ENCODE measurements around the gene KY.

Gene KY

DNA sequence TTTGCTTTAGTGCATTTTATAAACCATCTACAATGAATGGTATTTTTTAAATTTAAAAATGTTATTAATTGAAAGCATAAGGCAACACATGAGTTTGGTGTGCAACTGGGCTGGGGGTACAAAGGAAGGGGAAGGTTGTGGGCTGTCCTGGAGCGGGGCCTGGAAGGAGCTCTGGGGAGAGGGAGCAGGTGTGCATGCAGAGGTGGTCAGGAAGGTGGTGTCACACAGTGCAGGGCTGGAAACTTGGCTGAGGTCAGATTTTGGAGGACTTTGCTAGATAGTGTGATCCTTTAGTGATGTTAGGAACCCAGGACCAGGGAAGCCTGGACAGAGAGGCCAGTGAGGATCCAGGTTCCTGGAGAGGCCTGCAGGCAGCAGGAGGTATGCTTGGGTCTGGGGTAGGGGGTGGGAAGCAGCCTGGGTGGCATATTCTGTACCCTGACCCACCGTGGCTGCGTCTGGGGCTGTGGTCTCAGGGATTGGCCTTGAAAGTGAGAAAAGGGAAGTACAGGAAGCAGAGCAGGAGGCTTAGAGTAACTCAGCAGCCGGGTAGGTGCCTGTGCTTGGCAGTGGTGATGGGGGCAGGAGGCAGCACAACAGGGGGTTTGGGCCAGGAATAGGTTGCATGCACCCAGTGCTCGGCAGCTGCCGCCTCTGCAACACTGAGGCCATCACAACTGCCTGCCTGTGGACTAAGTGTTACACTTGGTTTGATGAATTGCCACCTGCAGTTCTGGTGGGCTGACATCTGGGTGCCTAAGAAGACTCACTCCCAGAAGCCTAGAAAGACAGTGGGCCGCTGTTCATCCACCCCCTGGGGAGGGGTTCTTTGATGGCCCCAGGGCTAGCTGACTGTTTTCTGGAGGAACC is 33.0 kb downstream of the KY start:
- no peak for DNase-seq

DNA sequence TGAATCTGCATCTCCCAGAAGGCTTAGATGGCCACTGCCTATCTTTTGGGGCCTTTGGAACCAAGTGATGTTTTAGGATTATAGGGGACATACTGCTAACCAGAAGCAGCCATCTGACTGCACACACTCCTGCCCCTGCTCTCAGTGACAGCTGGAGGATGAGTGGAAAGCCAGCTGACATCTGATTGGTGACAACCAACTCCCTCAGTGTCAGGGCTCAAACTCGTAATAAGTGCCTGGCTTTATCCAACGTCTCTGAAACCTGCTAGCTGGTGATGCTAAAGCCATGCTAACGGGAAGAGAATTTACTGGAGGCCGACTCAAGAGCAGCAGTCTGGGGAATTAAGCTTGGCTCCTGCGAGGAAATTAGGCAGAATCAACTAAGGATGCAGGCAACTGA is 35.1 kb downstream of the KY start:
- no peak for DNase-seq

DNA sequence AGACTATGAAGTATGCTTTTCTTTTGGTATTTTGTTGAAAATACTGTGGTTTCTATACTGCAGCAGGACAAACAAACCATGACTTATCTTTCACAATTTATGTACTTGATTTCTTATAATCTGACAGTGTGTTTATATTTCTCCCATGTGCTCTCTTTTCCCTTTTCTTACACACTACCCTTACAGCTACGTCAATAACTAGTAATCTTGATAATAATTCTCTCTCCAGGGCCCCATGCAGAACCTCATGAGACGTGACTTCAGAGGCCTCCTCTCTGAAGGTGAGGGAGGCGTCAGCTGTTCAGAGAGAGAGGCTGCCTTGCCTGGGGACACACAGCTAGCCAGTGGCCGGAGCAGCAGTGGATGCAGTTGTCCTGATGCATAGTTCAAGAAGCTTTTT is 35.9 kb downstream of the KY start:
- DNase-seq, result no peak

DNA sequence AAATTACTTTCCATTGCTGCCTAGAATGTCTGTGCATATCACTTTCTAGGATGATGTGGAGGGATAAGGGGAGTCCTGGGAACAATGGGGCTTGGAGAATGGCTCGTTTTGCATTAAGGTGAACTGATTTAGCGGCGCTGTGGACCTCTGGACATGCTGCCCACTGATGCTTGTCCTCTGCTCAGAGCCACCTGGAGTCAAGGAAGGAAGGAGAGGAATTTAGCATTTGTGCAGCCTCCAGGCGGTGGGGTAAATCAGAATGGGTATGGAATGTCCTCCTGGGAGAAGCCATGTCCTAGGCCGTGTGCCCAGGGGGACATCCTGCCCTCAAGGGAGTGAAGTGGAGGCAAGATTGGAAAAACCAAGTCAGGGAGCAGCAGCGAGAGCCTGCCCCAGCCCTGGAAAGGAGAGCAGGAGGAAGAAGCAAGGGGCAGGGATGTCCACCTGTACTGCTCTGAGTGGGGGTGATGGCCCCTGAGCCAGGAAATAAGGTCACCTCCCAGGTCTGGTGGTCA is 37.8 kb downstream of the KY start:
- no peak for DNase-seq

DNA sequence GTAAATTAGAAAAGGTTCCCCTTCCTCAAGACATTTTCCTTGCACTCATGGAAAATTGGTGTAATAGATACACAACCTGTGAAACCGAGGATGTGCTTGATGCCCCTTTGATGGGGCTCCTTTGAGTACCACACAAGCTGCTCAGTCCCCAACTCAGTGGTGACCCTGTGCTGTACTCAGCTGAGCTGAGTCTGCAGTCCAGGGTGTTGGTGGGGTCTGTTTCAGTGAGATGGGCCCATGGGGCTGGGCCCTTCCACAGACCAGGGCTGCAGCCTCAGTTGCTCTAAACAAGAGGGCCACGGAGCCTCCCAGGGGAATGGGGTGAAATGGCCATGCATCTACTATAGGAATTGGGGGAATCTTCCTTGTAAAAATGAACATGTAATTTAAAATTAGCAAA is 39.3 kb downstream of the KY start:
- no peak for DNase-seq

GRCh38 chr3:134610432-134611385 is 40.1 kb downstream of the KY start:
- no peak for DNase-seq

GRCh38 chr3:134609821-134610431 is 40.9 kb downstream of the KY start:
- no peak for DNase-seq

DNA sequence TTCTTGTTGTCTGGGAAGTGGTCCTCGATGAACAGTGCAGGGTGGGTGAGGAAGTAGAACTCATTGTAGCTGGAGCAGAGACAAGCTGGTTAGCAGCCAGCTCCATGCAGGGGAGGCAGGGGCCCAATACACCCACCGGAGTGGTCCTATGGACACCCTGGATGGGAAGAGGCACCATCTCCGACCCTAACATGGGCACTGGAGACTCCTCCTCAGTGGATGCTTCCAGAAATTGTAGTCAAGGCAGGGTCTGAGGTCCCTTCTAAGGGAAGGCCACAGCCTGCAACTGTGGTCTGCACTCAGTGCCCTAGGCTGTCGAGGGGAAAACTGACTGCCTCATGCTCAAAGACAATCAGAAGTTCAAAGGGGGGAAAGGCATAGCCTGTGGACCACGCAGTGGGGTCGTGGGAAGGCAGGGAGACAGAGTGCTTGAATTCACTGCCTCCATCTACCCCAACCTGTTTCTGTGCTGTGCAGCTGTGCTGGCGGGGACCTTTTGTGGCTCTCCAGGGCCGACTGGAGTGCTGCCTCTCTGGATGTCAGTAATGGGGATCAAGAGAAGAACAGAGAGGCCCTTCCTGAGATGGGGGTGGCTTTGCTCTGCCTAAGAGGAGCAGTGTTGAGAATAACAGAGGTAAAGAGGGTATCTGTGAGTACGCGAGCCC is 41.9 kb downstream of the KY start:
- DNase-seq, result no peak

- DNase-seq, result no peak
These were observed 42.6 kb downstream of the KY start for GRCh38 chr3:134608023-134608770.

DNA sequence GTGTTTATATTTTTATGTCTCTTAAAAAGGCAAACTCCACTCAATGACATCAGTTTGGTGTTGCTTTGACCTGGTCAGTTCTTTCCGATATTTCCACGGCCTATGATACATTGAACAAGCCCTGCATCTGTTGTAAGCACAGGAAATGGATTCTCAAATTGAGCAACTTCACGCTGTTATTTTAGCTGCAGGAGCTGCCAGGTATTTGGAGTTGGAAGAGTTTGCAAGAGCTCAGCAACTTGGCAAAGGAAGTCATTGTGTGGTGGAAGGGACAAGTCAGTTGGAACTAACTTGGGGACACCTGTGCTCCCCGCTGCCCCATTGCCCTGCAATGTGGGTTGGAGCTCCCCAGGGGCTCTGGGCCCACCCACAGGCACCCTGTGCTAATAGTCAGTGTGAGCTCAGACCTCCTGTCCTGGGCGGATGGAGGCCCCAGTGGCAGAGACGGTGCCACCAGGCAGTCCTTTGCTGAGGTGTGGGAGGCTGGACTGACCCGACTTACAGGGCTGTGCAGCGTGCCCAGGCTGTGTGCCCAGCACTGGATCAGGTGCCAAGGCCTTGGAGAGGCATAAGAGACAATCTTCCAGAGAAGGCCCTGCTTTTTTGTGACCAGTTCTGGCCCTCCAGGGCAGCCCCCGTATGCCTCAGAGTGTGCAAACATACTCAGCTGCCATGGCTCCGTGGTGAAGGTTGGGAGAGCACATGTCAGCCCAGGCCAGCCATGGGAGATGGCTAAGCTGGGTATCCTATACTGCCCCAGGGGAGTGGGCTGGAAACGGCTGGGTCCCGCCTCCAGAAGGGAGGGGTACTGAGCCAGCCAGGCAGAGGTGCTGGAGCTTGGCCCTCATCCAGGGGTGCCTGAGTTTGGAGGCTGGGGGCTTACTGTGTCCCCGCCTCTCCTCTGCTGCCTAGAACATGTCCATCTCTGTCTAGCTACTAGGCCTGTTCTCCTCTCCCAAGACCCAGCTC is 43.5 kb downstream of the KY start:
- no peak for DNase-seq

DNA sequence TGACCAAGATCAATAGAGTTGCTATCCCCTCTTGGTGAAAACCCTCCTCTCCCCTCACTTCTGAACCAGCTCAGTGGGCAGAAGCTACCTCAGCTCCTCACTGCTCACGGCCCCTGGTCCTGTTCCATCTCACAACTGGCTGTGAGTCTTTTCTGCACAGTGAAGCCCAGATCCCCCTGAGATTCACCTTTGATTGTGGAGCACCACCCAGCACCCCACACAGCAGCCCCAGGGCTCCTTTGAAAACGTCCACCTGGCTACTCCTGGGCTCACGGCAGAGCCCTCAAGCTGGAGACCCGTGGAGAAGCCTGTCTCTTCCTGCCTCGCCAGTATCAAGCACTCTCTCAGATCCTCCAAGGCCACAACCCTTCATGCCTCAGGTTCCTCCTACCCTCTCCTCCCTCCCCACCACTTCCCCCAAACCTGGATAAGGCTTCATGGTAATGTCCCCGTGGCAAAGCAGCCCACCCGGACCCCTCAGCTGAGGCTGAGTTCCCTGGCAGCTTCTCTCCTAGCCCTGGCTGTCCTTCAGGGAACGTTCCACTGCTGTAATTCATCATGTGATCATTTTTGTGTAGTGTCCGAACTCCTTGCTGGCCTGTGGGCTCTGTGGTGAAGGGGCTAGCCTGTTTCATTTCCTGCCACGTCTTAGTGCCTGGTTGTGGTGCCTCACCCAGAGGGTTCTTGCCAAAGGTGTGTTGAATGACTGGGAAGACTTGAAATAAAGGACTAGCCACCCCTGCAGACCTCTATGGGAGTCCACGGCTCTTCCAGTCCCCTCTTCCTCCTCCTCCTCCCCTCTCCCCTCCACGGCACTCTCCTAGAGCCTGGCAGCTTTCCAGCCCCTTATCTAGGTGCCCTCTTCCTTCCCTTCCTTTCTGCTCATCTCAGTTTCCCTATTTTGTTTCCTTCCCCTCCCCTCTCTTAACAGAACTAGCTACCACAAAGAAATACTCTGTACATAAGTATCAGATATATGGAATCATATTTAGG is 44.5 kb downstream of the KY start:
- no peak for DNase-seq

- DNase-seq, result no peak
These were observed 45.3 kb downstream of the KY start for GRCh38 chr3:134605556-134605955.

GRCh38 chr3:134603956-134604355 is 46.9 kb downstream of the KY start:
- no peak for DNase-seq

DNA sequence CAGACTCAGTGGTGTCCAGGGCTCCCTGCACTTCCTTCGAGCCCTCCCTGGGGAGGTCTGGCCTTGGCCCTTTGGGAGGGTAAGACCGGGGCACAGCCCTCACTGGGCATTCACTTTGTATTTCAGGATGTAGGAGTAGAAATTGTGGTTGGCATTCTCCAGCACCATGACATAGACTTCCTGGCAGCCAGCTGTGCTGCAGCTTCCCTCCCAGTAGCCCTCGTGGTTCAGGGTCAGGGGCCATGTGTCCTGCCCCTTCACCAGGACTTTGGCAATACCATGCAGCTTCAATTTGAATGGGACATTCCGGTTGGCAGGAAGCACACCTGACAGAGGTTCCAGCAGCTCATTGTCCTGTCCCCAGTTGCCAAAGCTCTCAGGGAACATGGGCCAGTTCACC is 47.3 kb downstream of the KY start:
- no peak for DNase-seq

GRCh38 chr3:134602440-134602814 is 48.4 kb downstream of the KY start:
- DNase-seq, result no peak

DNA sequence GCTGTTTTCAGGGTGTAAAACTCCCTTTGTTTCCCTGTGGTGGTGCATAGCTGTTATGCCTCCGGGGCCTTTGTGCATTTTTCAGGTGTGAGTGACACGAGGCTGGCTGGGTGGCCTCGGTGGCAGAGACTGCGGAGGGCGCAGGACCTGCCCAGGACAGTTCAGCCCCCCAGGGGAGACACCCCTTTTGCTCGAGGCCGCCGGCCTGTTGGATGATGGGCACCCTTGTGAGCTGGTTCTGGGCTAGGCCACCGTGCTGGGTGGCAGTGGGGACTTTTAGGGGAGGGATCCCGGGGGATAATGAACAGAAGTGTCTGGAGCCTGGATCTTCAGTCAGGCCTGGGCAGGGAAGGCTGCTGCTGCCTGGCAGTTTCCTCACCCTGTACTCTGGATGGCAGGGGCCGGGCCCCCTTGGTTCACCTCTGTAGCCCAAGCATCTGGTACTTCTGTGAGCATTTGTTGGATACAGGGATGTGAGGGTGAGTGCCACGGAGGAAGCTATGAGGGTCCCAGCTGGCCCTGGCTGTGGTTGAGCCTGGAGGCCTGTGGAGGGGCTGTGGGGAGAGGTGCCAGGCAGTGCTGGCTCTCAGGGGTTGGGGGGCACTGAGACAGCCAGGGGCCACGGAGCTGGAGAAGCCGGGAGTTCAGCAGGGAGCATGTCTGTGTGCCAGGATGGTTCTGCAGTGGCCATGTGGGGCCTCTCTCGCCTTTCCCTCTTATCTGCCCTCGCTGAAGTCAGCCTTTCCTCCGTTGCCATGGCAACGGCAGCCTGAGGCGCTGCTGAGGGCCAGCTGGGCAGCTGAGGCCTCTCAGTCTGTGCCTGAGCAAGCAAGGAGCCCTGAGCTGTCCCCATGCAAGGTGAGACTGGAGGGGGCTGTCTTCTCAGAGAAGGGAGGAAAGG is 49.0 kb downstream of the KY start:
- peak; percentile 65 for DNase-seq

GRCh38 chr3:134600685-134601463 is 49.9 kb downstream of the KY start:
- DNase-seq, result peak; percentile 14

Data from NCI-H524 treated with DMSO at 0.1 percent for 48 hours (cell line).